Measurements from ENCODE around the gene CEP128.
A peak's percentile ranks its signal among the peaks of the same experiment; 100 is the strongest.

CEP128 gene

DNA sequence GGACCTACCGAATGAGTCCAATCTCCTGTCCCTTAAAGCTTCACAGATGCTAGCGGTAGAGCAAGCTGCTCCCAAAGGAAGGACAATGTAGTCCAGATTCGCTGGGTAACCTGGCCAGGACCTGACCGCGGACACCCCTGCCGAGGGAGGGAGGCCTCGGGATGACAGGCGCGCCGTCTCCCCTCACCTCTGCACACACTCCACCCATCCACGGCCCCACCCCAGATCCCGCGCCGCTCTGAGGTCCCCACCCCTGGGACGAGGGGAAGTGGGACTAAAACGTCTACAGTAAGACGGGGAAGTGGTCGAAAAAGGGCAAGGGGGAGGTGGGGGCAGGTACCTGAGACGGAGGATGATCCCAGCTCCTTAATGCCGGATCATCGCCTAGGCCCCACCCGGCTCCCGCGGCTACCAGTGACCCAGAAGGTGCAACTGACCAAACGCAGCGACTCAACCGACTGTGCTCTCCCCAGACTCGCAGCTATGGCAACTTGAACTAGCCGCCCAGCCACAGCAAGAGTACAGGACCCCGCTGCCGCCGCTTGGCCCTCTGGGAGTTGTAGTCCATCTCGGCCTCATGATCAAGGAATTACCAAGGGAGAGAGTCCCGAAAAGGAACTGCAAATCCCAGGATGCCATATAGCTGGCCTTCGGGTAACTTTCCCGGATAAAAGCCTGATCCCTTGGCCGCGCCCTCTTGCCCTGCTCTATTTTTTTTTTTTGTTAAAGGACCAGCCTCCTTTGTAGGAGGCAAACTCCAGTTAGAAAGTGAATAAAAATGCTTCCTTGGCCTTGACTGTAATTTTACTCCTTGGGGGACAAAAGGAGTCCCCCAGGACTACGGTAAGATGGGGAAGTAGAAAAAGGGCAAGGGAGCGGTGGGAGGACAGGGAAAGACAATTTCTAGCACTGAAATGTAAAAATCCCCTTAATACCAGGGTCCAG, at the start of gene CEP128:
CEP128 (minus strand) TSS at position 498 of the 945 bp plus-strand sequence.
- Mint-ChIP-seq H3K9me3 (peaks cover 9% of the 10 kb centered on the region), H3K4me1 (ENCODE audit: low read depth) (peaks cover 53% of the 10 kb centered on the region), H3K27me3 (no peaks in the 10 kb centered on the region), H3K4me3 (peak within 1 kb of the TSS; percentile 91), H3K36me3 (ENCODE audit: low read depth) (peaks cover 7% of the 10 kb centered on the region), H3K27ac (peak within 1 kb of the TSS; percentile 97)
- DNase-seq, result peak; percentile 90

- Mint-ChIP-seq H3K9me3 (no peaks in the 10 kb centered on the region), H3K27ac (no peak overlapping the region), H3K36me3 (ENCODE audit: low read depth) (no peaks in the 10 kb centered on the region), H3K27me3 (peaks cover 19% of the 10 kb centered on the region), H3K4me3 (no peak overlapping the region), H3K4me1 (ENCODE audit: low read depth) (peaks cover 6% of the 10 kb centered on the region)
- no peak for DNase-seq
These were observed 47.3 kb upstream of the CEP128 start for GRCh38 chr14:80988735-80989429.

- peaks cover 6% of the 10 kb centered on the region for H3K4me1 Mint-ChIP-seq (ENCODE audit: low read depth)
- no peak overlapping the region for H3K27ac Mint-ChIP-seq
- peaks cover 19% of the 10 kb centered on the region for H3K27me3 Mint-ChIP-seq
- DNase-seq, result no peak
- H3K36me3 Mint-ChIP-seq (ENCODE audit: low read depth), result no peaks in the 10 kb centered on the region
- no peaks in the 10 kb centered on the region for H3K9me3 Mint-ChIP-seq
- no peak overlapping the region for H3K4me3 Mint-ChIP-seq
These were observed 46.7 kb upstream of the CEP128 start for GRCh38 chr14:80988192-80988591.

- Mint-ChIP-seq H3K27ac (no peak overlapping the region), H3K36me3 (ENCODE audit: low read depth) (no peaks in the 10 kb centered on the region), H3K27me3 (peaks cover 16% of the 10 kb centered on the region), H3K4me3 (no peak overlapping the region), H3K4me1 (ENCODE audit: low read depth) (peaks cover 6% of the 10 kb centered on the region), H3K9me3 (no peaks in the 10 kb centered on the region)
- DNase-seq, result peak; percentile 56
These were observed 45.9 kb upstream of the CEP128 start for GRCh38 chr14:80987235-80988032.

- no peak overlapping the region for H3K4me3 Mint-ChIP-seq
- peaks cover 8% of the 10 kb centered on the region for H3K27me3 Mint-ChIP-seq
- no peaks in the 10 kb centered on the region for H3K36me3 Mint-ChIP-seq (ENCODE audit: low read depth)
- H3K4me1 Mint-ChIP-seq (ENCODE audit: low read depth), result peaks cover 21% of the 10 kb centered on the region
- DNase-seq, result no peak
- no peaks in the 10 kb centered on the region for H3K9me3 Mint-ChIP-seq
- no peak overlapping the region for H3K27ac Mint-ChIP-seq
These were observed 41.2 kb upstream of the CEP128 start for GRCh38 chr14:80982711-80983110.

GRCh38 chr14:80981673-80982072, 40.1 kb upstream of the CEP128 start:
- H3K9me3 Mint-ChIP-seq, result no peaks in the 10 kb centered on the region
- no peak overlapping the region for H3K27ac Mint-ChIP-seq
- H3K36me3 Mint-ChIP-seq (ENCODE audit: low read depth), result no peaks in the 10 kb centered on the region
- peaks cover 23% of the 10 kb centered on the region for H3K4me1 Mint-ChIP-seq (ENCODE audit: low read depth)
- no peak overlapping the region for H3K4me3 Mint-ChIP-seq
- DNase-seq, result no peak
- peaks cover 8% of the 10 kb centered on the region for H3K27me3 Mint-ChIP-seq

DNA sequence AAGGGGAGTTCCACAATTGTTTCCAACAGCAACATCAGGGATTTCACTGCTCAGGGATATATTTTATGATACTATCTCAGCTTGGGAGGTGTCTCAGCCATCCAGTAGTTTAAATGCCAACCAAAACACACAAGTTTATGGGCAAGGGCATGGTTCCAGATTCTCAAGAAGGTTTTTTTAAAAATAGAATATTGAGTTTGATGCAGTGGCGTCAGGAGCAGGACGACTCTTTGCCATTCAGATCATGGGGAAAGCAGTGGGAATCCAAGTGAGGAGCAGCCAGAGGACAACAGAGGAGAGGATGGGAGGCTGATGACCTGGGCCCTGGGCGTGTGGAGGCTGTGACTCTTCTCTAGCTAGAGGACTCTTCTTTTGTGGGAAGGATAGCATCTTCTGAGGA, 39.6 kb upstream of the CEP128 start:
- H3K27ac Mint-ChIP-seq, result no peak overlapping the region
- DNase-seq, result no peak
- H3K4me3 Mint-ChIP-seq, result no peak overlapping the region
- H3K36me3 Mint-ChIP-seq (ENCODE audit: low read depth), result no peaks in the 10 kb centered on the region
- no peaks in the 10 kb centered on the region for H3K9me3 Mint-ChIP-seq
- H3K4me1 Mint-ChIP-seq (ENCODE audit: low read depth), result peaks cover 23% of the 10 kb centered on the region
- peaks cover 8% of the 10 kb centered on the region for H3K27me3 Mint-ChIP-seq

- Mint-ChIP-seq H3K27me3 (peaks cover 3% of the 10 kb centered on the region), H3K27ac (no peak overlapping the region), H3K4me1 (ENCODE audit: low read depth) (peaks cover 20% of the 10 kb centered on the region), H3K9me3 (no peaks in the 10 kb centered on the region), H3K36me3 (ENCODE audit: low read depth) (no peaks in the 10 kb centered on the region), H3K4me3 (no peak overlapping the region)
- DNase-seq, result no peak
These were observed 38.4 kb upstream of the CEP128 start for GRCh38 chr14:80979951-80980350.

- H3K4me3 Mint-ChIP-seq, result no peak overlapping the region
- H3K4me1 Mint-ChIP-seq (ENCODE audit: low read depth), result peaks cover 23% of the 10 kb centered on the region
- peaks cover under 1% of the 10 kb centered on the region for H3K27me3 Mint-ChIP-seq
- no peak for DNase-seq
- peak overlapping the region; percentile 23 for H3K27ac Mint-ChIP-seq
- H3K36me3 Mint-ChIP-seq (ENCODE audit: low read depth), result no peaks in the 10 kb centered on the region
- H3K9me3 Mint-ChIP-seq, result no peaks in the 10 kb centered on the region
These were observed 36.9 kb upstream of the CEP128 start for GRCh38 chr14:80978403-80978802.

GRCh38 chr14:80977221-80977620, 35.7 kb upstream of the CEP128 start:
- Mint-ChIP-seq H3K27ac (no peak overlapping the region), H3K36me3 (ENCODE audit: low read depth) (no peaks in the 10 kb centered on the region), H3K27me3 (peaks cover 3% of the 10 kb centered on the region), H3K4me3 (no peak overlapping the region), H3K4me1 (ENCODE audit: low read depth) (peaks cover 25% of the 10 kb centered on the region), H3K9me3 (no peaks in the 10 kb centered on the region)
- no peak for DNase-seq

GRCh38 chr14:80974679-80975078, 33.1 kb upstream of the CEP128 start:
- no peak overlapping the region for H3K4me3 Mint-ChIP-seq
- H3K36me3 Mint-ChIP-seq (ENCODE audit: low read depth), result no peaks in the 10 kb centered on the region
- DNase-seq, result no peak
- no peak overlapping the region for H3K27ac Mint-ChIP-seq
- H3K9me3 Mint-ChIP-seq, result no peaks in the 10 kb centered on the region
- H3K27me3 Mint-ChIP-seq, result peaks cover 3% of the 10 kb centered on the region
- peaks cover 25% of the 10 kb centered on the region for H3K4me1 Mint-ChIP-seq (ENCODE audit: low read depth)

DNA sequence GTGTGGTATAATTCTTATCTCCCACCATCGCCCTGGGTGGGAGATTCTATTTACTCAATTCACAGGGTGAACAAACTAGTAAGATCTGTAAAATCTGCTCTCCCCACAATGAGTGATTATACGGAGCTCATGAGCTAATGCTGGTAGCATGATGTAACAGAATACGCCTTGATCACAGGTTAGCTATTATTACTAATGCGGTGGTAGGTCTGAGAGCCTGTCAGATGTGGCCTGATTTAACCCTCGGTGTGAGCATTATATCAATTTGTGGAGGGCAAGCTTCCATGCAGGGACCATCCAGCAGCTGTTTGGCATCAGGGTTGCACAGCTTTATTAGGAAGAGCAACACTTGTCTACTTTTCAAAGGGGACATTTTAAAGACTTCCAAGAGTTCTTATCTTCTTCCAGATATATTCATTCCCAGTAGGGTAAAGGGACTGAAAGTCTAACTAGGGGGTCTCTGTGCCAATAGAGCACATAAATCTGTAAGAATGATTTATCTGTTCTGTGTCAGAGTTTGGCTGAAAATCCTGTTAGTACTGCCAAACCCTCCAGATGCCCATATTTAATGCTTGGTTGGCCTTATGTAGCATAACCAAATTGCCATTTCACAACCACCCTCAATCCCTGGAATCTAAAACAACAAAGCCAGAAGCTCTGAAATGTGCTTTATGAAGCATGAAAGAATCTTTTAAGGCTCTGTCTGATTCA, 32.5 kb upstream of the CEP128 start:
- no peaks in the 10 kb centered on the region for H3K9me3 Mint-ChIP-seq
- H3K4me1 Mint-ChIP-seq (ENCODE audit: low read depth), result peaks cover 24% of the 10 kb centered on the region
- peaks cover 3% of the 10 kb centered on the region for H3K27me3 Mint-ChIP-seq
- no peak overlapping the region for H3K4me3 Mint-ChIP-seq
- no peak overlapping the region for H3K27ac Mint-ChIP-seq
- no peaks in the 10 kb centered on the region for H3K36me3 Mint-ChIP-seq (ENCODE audit: low read depth)
- DNase-seq, result no peak

DNA sequence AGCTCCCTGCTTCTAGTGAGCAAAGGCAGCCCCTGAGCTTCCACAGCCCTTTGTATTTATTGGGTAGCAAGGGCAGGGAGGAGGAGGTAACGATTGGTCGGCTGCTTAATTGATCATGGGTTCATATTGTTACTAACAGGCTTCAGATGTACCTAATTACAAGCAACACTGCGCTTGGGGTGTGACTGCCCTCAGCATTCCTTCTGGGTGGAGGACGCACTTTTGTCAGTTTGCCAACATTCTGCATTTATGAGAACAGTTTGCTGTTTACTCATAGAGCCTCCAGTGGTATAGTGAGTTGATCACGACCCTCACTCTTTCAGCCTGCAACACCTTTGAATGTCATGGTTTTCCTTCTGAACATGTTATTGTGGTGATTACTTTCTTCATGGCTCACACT, 23.5 kb upstream of the CEP128 start:
- no peak for DNase-seq
- H3K9me3 Mint-ChIP-seq, result no peaks in the 10 kb centered on the region
- no peak overlapping the region for H3K4me3 Mint-ChIP-seq
- H3K36me3 Mint-ChIP-seq (ENCODE audit: low read depth), result no peaks in the 10 kb centered on the region
- peaks cover 5% of the 10 kb centered on the region for H3K4me1 Mint-ChIP-seq (ENCODE audit: low read depth)
- H3K27ac Mint-ChIP-seq, result no peak overlapping the region
- no peaks in the 10 kb centered on the region for H3K27me3 Mint-ChIP-seq

GRCh38 chr14:80959496-80959895, 18.0 kb upstream of the CEP128 start:
- H3K4me1 Mint-ChIP-seq (ENCODE audit: low read depth), result peaks cover 50% of the 10 kb centered on the region
- H3K9me3 Mint-ChIP-seq, result no peaks in the 10 kb centered on the region
- H3K4me3 Mint-ChIP-seq, result peak overlapping the region; percentile 30
- peak; percentile 36 for DNase-seq
- peaks cover 17% of the 10 kb centered on the region for H3K27me3 Mint-ChIP-seq
- peak overlapping the region; percentile 82 for H3K27ac Mint-ChIP-seq
- H3K36me3 Mint-ChIP-seq (ENCODE audit: low read depth), result no peaks in the 10 kb centered on the region
